ENCODE measurements around the gene PACRG.

Gene PACRG

GRCh38 chr6:163325390-163325784 lies 597.6 kb downstream of the PACRG start:
- Histone ChIP-seq H3K4me3 (IDR thresholded peaks at IDR 0.05; ENCODE audit: insufficient read depth, low read depth, low read length) (no peak overlapping the region), H3K9ac (no peak overlapping the region), H2AFZ (ENCODE audit: low read depth) (no peak overlapping the region), H3K4me1 (ENCODE audit: low read depth, poor library complexity, severe bottlenecking) (no peaks in the 10 kb centered on the region), H3K27me3 (ENCODE audit: insufficient read depth, low read depth) (no peaks in the 10 kb centered on the region), H3K36me3 (ENCODE audit: insufficient read depth) (no peaks in the 10 kb centered on the region), H3K4me2 (no peak overlapping the region), H3K79me2 (ENCODE audit: insufficient read depth, low read depth) (no peaks in the 10 kb centered on the region), H3K27ac (no peak overlapping the region), H4K20me1 (ENCODE audit: insufficient read depth) (no peaks in the 10 kb centered on the region)
- TF ChIP-seq, protein P1, sequence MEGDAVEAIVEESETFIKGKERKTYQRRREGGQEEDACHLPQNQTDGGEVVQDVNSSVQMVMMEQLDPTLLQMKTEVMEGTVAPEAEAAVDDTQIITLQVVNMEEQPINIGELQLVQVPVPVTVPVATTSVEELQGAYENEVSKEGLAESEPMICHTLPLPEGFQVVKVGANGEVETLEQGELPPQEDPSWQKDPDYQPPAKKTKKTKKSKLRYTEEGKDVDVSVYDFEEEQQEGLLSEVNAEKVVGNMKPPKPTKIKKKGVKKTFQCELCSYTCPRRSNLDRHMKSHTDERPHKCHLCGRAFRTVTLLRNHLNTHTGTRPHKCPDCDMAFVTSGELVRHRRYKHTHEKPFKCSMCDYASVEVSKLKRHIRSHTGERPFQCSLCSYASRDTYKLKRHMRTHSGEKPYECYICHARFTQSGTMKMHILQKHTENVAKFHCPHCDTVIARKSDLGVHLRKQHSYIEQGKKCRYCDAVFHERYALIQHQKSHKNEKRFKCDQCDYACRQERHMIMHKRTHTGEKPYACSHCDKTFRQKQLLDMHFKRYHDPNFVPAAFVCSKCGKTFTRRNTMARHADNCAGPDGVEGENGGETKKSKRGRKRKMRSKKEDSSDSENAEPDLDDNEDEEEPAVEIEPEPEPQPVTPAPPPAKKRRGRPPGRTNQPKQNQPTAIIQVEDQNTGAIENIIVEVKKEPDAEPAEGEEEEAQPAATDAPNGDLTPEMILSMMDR (conservative IDR thresholded peaks at IDR 0.05; ENCODE audit: low read depth, low read length), result no peak

DNA sequence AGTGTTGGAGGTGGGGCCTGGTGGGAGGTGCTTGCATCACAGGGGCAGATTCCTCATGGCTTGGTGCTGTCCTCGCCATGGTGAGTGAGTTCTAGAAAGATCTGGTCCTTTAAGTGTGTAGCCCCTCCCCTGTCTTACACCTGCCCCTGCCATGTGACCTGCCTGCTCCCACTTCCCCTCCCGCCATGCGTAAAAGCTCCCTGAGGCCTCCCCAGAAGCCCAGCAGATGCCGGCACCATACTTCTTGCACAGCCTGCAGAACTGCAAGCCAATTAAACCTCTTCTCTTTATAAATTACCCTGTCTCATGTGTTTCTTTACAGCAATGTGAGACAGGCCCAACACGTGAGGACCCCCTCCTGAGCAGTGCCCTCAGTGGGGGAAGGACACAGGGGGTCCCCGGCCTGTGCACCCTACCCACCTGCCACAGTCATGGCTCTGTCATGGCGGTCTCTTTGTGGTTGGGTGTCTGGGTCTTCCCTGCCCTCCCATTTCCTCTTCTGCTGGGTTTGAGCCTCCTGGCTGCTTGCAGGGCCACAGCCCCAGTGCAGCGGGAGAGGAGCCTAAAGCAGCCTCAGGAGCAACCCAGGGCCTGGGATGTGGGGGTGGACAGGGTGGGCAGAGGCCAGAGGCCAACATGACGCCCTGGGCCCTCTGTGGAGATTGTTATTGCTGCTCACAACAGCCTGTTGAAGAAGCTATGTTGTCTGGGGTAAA lies 599.5 kb downstream of the PACRG start:
- Histone ChIP-seq H3K4me1 (ENCODE audit: low read depth, poor library complexity, severe bottlenecking) (no peaks in the 10 kb centered on the region), H3K4me2 (no peak overlapping the region), H3K27ac (no peak overlapping the region), H3K27me3 (ENCODE audit: insufficient read depth, low read depth) (no peaks in the 10 kb centered on the region), H4K20me1 (ENCODE audit: insufficient read depth) (no peaks in the 10 kb centered on the region), H3K79me2 (ENCODE audit: insufficient read depth, low read depth) (no peaks in the 10 kb centered on the region), H3K4me3 (IDR thresholded peaks at IDR 0.05; ENCODE audit: insufficient read depth, low read depth, low read length) (no peak overlapping the region), H2AFZ (ENCODE audit: low read depth) (no peak overlapping the region), H3K9ac (no peak overlapping the region), H3K36me3 (ENCODE audit: insufficient read depth) (no peaks in the 10 kb centered on the region)
- TF ChIP-seq, protein P1 (conservative IDR thresholded peaks at IDR 0.05; ENCODE audit: low read depth, low read length), result no peak

DNA sequence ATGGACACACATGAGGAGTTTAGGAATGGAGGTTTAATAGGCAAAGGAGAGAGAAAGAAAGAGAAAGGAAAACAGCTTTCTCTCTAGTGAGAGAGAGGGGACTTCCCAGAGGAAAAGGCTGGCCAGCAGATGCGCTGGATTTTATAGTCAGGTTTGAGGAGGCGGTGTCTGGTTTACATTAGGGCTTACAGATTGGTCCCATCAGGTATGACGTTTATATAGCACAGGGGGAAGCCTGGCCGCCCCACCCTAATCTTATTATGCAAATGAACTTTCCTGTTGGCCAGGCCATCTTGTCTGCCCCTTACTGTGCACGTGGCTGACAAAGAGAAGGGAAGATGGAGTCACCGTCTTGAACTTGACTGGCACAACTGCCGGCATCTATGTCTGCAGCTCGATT lies 600.1 kb downstream of the PACRG start:
- H3K9ac ChIP-seq, result no peak overlapping the region
- H3K27me3 ChIP-seq (ENCODE audit: insufficient read depth, low read depth), result no peaks in the 10 kb centered on the region
- no peaks in the 10 kb centered on the region for H3K79me2 ChIP-seq (ENCODE audit: insufficient read depth, low read depth)
- no peak overlapping the region for H2AFZ ChIP-seq (ENCODE audit: low read depth)
- no peaks in the 10 kb centered on the region for H3K4me1 ChIP-seq (ENCODE audit: low read depth, poor library complexity, severe bottlenecking)
- no peak overlapping the region for H3K27ac ChIP-seq
- H3K36me3 ChIP-seq (ENCODE audit: insufficient read depth), result no peaks in the 10 kb centered on the region
- no peak overlapping the region for H3K4me3 ChIP-seq (IDR thresholded peaks at IDR 0.05; ENCODE audit: insufficient read depth, low read depth, low read length)
- no peaks in the 10 kb centered on the region for H4K20me1 ChIP-seq (ENCODE audit: insufficient read depth)
- no peak overlapping the region for H3K4me2 ChIP-seq
- TF ChIP-seq, protein P1 (conservative IDR thresholded peaks at IDR 0.05; ENCODE audit: low read depth, low read length), result no peak

- no peaks in the 10 kb centered on the region for H3K36me3 ChIP-seq (ENCODE audit: insufficient read depth)
- TF ChIP-seq, protein P1 (conservative IDR thresholded peaks at IDR 0.05; ENCODE audit: low read depth, low read length), result no peak
- H3K27ac ChIP-seq, result no peak overlapping the region
- H3K4me3 ChIP-seq (IDR thresholded peaks at IDR 0.05; ENCODE audit: insufficient read depth, low read depth, low read length), result no peak overlapping the region
- H4K20me1 ChIP-seq (ENCODE audit: insufficient read depth), result no peaks in the 10 kb centered on the region
- no peak overlapping the region for H2AFZ ChIP-seq (ENCODE audit: low read depth)
- no peaks in the 10 kb centered on the region for H3K79me2 ChIP-seq (ENCODE audit: insufficient read depth, low read depth)
- H3K27me3 ChIP-seq (ENCODE audit: insufficient read depth, low read depth), result no peaks in the 10 kb centered on the region
- H3K4me1 ChIP-seq (ENCODE audit: low read depth, poor library complexity, severe bottlenecking), result no peaks in the 10 kb centered on the region
- no peak overlapping the region for H3K4me2 ChIP-seq
- no peak overlapping the region for H3K9ac ChIP-seq
Observed at GRCh38 chr6:163328411-163328810, 600.6 kb downstream of the PACRG start.
